ENCODE measurements around the gene DICER1.
"Not testable (repeated sequence)": the region's sequence is repeated elsewhere in the genome, so short reads cannot be mapped to it uniquely, and the experiment has no call there.

The DICER1 gene

DNA sequence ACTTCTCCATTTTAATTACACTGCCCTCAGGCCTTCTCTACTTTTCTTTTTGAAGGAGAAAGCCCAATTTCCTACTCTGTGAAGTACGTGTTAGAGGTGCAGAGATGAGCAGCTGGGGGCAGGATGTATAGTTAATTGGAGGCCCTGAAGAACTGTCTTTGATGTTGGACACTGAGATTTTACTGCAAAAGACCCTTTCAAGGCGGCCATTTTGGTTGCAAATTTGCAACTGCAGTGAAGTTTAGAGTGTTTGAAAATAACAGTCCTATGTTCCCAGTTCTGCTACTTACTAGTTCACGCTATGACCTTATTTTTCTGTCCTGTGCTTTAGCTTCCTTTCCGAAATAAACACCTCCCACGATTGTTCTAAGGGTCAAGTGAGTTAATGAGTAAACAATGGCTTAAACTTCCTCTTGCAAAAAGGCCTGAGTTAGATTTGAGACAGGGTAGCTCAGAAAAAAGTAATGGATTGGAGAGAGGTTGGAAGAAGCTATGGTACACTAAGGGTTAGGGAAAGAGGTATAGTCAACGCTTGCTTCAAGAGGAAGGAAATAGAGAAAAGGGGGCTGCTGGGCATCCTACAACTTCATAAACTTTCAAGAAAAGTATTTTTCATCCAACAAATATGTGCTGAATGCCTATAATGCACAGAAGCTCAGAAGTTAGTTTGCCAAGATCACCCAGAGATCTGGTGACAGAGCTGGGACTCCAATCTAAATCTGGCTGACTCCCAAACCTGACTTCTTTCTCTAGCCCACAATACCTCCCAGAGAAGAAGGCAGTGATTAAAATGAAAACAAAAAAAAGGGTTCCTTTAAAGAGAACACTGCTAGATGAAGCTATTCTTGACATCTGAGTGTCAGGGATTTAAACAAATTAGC, 26.4 kb upstream of the DICER1 start:
- no peak for DNase-seq

DNA sequence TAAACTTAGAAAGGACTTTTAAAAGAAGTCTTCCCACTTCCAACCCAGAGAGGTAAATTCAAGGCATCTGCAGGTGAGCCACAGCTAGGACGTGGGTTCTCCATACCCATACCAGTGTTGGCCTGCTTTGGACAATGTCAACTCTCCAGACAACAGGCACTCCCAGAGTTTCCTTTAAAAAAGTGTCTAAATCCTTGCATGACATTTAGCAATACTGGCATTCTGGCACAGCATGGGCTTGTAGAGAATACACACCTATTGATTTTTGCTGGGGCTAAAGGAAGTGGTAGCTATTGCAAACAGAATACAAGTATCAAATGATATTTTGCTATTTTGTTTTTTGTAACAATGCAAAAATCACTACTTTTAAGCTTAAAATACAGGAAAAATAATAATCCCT, 25.8 kb upstream of the DICER1 start:
- no peak for DNase-seq

DNA sequence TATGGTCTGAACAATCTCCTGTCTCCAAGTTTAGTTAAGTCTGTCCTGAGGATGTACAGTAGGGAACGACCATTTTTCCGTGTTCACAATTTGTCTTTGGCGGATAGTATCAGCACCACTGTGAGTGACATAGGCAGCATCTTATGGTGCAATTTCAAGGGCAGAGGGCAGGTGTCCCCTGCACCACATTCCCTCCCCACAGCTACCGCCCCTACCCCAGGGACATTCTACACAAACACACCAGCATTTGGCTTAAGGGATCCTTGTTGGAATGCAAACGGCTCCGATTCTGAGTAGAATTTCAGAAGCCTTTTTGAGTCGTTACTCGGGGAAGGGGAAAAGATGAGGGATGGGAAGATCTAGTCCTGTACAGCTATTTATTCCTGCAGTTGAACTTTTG, 25.1 kb upstream of the DICER1 start:
- DNase-seq, result no peak

DNA sequence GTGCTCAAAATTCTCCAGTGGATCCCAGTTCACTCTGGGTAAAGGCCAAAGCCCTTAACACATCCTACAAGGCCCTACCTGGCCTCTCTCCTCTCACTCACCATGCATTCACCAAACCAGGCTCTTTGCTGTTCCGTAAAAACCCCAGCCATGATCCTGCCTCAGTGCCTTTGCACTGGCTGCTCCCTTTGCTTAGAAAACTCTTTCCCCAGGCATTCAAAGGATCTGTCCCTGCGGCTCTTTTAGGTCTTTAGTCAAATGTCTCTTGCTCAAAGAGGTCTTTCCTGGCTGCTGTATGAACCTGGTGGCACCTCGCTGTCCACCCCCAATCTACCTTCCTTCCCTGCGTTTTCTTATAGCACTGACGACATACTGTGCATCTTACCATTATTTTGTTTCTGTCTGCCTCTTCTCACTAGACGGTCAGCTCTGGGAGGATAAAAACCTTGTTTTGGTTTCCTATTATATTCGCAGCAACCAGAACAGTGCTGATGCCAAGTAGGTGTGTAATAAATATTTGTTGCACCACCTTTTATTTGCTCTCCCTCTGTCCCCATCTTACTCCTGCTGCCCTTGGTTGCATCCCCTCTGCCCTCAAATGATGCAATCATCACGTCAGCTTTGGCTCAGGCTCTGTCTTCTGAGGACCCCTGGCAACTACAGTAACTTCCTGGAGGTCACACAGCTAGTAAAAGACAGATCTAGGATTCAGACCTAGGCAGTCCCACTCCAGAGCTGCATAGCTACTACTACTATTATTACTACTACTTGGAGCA, 23.8 kb upstream of the DICER1 start:
- no peak for DNase-seq

DNA sequence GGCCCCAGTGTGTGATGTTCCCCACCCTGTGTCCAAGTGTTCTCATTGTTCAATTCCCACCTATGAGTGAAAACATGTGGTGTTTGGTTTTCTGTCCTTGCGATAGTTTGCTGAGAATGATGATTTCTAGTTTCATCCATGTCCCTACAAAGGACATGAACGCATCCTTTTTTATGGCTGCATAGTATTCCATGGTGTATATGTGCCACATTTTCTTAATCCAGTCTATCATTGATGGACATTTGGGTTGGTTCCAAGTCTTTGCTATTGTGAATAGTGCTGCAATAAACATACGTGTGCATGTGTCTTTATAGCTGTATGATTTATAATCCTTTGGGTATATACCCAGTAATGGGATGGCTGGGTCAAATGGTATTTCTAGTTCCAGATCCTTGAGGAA, 18.3 kb upstream of the DICER1 start:
- DNase-seq, result not testable (repeated sequence)

DNA sequence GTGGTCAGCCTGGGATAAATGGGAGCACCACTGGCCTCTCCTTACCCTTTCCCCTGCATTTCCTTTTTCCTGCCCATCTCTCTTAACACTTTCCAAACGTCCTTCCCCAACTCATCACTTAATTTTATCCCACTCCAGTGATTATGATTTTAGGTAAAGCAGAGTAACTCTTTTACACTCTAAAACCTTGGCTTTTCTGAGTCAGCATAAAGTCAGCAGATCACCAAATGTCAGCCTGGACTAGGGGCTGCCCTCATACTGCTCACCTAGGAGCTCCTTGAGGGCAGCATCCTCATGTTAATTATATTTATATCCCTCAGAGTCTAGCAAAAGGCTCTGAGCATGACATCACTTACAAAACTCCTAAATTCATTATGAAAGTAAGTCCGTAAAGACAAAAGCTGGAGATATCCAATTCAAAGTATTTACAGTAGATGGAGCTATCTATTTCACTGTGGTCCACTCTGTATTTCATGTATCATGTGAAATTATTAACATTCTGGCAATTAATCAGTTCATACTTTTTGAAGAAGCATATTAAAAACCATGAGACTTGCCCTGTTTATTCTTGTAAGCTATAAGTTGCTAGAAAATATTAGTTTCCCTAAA, 17.0 kb upstream of the DICER1 start:
- no peak for DNase-seq

DNA sequence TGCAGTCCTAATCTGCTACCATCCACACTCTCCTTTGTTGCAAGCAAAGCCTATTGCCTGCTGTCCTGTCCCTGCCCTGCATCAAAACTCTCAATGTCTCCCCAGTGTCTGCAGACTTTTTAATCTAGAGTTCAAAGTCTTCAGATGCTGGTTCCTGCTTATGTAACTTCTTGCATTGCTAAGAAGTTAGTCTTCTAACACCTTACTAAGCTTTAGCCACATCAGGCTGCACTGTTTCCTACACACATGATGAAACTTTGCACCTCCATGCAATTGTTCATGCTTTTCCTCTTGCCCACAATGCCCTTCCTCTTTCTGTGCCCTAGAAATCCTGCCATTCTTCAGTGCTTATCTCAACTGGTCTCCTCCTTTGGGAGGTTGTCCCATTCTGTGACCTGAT, 16.2 kb upstream of the DICER1 start:
- DNase-seq, result no peak

DNA sequence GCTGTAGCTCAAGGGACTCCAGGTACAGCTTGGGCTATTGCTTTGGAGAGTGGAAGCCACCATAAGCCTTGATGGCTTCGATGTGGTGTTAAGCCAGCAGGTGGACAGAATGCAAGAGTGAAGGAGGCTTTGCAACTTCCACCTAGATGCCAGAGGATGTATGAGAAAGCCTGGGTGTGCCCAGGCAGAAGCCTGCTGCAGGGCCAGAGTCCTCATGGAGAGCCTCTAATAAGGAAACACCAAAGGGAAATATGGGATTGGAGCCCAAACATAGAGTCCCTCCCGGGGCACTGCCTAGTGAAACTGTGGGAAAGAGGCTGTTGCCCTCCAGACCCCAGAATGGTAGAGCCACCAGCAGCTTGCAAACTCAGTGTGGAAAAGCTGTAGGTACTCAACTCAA, 9.8 kb upstream of the DICER1 start:
- DNase-seq, result no peak

DNA sequence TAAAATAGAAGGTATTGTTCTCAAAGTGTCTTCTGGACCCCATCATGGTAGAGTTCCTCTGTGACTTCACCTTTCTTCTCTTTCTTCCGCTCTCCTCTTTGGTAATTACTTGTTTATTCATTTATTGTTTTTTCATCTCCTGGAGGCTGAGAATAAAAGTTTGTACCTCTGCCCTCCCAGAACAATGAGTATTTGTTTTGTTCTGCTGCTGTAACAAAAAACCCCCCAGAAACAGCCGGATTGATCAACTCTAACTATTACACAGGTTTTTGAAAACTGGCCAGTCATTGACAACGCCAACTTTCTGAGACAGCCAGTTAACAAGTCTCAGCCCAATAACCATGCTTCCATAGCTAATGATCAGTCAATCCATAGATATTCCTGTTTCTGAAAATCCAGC, 8.2 kb upstream of the DICER1 start:
- DNase-seq, result no peak

DNA sequence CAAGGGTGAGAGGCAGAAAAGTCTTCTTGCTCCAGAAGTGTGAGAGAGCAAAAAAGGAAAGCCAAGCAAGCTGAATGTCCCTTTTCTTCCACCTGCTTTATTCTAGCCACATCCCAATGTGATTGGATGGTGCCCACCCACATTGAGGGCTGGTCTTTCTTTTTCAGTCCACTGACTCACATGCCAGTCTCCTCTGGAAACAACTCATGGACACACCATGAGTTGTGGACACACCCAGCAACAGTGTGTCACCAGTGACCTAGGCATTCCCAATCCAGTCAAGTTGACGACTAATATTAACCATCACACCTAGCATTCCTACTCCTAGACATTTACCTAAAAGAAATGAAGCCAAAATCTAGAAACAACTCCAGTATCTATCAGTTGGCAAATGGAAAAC, 7.2 kb upstream of the DICER1 start:
- DNase-seq, result no peak

DNA sequence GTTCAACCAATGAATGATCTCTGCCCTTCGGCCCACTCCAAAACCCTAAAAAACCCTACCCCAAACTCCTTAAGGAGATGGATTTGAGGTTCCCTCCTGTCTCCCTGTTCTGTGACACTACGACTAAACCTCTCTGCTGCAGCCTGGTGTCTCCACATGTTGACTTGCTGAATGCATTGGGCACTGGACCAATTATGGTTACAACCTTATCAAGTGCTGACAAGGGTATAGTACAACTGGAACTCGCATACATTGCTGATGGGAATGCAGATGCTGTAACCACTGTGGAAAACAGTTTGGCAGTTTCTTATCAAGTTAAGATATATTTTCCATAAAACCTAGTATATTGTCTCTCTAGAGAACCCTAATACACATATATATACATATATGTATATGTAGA, 6.3 kb upstream of the DICER1 start:
- no peak for DNase-seq

DNA sequence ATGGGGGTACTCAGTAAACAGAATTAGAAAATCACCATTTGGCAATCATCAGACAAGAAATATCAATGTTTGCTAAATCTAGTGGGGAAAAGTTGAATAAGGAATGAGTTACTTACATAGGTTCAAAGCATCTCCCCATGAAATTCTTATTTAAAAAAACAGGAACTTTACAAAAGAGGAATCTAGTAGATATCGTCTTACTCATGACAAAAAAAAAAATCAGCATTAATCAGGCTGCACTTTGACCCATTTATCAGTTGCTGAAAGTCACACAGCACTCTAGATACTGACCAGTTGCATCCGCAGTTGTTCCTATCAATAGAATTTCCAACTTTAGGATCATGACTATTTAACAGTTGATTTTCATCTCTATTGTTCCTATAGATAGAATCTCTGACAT, 5.8 kb upstream of the DICER1 start:
- DNase-seq, result no peak

DNA sequence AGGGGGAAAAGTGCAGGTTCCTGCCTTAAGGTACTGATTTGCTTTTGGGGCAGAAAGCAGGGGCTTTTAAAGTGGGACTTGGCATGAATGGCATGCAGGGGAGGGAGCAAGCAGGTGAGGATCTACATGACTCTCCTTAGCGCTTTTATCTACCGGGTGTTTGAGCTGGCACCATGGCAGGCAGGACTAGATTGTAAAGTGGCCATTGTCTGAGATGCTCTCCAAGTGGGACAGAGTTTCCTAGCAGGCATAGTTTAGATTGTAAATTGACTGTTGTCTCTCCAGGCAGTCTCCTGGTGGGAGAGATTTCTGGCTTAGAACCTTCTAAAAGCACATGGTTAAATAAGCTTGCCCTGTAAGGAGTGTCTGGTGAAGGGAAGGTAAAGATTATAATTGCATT, 5.3 kb upstream of the DICER1 start:
- no peak for DNase-seq

DNA sequence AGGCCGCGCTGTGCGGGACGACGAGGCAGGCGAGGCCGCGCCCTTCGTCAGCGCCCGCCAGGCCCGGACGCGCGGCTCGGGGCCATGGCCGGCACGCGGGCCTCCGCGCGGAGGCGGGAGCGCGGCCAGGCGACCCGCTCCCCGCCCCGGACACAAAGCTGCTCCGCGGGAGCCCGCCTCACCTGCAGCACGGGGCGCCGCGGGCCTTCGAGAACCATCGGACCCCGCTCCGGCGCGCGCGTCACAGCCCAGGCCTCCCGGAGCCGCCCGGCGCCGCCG, 342 bp downstream of the DICER1 start:
- DNase-seq, result no peak

DNA sequence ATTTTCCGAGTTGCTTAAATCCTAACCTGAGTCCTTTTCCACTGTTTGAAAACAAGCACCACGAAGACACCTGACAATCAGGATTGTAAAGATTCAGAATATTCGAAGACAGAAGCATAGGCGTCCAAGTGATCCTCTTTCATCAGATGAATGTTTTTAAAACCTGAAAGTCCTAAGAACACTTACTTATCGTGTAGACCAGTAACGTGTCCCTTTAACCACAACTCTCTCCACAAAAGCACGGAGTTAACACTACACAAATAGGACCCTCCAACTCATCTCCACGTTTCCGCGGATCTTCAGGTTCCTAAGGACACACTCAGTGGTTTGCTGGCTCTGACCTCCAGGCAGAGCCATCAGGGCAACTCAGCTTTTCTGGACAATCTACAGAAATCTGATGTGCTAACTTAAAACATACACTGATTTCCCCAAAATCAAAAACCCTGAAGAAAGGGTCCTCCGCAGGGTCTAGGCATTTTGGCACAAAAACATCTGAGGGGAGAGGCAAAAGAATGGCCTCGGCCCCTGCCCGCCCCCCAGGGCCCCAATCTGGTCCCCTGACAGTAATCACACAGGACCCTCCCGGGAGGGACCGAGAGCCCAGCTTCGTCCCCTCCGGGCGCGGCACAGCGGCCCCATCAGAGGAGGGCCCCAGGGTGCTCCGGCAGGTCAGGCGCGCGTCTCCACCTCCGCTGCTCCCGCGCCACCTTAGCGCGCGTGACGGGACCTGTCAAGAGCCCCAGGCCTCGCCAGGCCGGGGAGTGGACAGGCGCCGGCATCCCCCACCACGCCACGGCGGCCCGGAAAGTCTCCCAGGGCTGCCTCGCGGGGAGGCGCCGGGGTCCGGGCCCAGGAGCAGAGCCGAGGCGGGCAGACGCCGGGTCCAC, 925 bp downstream of the DICER1 start:
- DNase-seq, result peak; percentile 34

DNA sequence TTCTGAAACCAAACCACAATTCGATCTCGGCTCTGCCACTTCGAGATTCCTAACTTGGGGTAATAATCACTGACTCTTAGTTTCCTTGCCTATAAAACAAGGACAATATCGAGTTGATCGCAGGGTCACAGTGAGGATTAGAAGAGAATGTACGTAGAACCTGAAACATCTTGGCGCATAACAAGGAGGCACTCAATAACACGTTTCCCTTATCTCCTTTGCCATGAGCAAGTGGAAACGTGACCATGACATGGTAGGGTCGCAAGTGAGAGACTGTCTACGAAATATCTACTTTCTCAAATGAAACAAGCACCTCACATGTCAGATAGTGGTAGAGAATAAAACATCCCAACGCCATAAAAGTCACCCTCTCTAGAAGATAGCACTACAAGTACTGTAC, 2.3 kb downstream of the DICER1 start:
- no peak for DNase-seq

DNA sequence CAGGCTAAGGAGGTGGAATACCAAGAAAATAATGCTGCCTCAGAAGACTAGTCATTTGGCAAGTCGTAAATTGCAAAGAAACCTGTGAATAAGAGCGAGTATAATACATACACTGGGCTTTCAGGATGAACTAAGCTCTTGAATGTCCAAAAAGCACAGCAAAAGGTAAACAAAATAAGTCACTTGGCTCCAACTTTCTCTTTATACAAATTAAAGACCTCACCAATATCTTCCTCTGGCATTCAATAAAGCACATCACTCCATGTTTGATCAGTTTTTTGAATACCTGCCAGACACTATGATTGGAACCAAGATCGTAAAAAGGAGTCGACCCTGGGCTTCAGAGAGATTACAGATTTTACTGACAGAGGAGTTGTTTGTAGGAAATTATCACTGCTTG, 3.5 kb downstream of the DICER1 start:
- no peak for DNase-seq

DNA sequence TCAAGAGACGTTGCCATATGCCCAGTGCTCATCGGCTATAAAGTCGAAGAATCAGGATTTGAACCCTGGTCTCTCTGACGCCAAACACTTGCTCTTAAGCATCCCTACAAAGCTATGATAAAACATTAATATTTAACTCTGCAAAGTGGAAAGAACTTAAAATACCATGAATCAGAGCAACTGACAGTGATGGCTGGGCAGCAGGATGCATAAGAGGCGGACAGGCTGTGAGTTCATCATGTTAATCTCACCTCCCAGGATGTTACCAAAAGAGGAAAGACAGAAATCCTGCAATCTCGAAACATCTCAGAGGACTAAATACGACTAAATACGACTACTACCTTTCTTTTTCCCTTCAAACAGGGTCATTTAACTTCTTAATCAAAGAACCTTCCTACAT, 5.8 kb downstream of the DICER1 start:
- DNase-seq, result no peak

DNA sequence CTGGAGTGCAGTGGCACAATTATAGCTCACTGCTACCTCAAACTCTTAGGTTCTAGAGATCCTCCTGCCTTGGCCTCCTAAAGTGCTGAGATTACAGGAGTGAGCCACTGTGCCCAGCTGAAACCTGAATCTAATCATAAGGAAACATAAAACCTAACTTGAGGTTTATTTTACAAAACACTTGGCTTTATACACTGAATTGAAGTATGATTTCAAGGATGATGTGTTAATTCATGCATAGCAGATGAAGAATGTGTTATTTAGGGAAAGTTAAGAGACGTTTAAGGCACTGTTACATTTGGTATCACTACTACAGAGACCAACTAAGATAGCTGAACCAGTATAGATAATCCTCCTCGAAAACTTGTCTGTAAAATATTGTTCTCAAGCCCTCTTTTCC, 6.4 kb downstream of the DICER1 start:
- no peak for DNase-seq

DNA sequence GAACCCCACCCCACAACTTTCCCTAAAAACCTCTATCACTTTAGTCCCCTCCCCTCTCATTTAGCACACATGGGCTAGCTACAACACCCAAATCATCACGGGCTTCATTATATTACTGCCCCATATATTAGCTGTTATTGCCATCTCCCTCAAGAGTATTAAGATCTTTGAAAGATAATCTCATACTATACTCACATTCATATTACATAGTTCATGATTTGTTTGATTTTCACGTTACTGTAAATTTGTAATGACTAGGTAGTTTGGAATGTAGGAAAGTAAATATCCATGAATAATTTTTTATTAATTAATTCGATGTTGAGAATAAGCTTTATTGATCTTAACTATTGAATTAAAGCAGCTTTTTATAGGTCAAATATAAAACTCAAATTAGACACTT, 7.9 kb downstream of the DICER1 start:
- DNase-seq, result no peak

DNA sequence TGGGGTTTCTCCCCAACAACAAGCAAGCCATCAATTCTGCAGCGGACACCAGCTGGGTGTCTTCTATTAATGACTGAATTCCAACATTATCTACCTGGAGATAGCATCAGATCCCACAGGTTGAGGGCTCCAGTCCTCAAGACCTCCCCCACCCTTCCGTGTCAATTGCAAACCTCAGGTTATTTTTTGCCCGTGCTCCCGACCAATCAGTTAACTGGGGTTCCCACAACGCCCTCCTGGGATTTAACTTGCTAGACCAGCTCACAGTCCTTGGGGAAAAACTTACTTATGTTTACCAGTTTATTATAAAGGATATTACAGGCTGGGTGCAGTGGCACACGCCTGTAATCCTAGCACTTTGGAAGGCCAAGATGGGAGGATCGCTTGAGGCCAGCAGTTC, 9.7 kb downstream of the DICER1 start:
- no peak for DNase-seq

DNA sequence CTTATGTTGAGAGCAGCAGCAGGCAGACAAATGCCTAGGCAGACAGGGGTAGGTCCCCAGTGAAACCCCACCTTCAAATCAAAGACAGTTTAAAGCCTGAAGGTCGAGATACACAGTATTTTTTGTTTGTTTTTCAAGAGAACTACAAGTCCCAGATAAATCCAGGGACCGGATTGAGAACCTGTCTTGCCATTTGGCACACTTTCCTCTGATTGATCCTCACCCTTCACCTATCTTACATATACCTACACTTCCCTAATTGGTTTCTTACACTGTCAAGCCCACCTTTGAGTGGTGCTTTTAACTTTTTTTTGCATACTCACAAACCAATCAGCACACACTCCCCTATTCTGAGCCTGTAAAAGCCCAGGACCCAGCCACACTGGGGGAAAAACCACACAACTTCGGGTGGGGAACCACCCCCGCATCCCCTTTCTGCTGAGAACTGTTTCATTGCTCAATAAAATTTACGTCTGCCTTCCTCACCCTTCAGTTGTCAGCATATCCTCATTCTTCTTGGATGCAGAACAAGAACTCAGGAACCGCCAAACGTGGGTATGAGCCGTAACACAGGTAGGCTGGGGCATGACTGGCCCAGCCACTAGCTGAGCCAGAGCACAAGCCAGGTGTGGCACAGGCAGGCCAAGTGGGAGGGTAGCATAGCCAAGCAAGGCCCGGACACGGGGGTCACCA, 11.1 kb downstream of the DICER1 start:
- no peak for DNase-seq

DNA sequence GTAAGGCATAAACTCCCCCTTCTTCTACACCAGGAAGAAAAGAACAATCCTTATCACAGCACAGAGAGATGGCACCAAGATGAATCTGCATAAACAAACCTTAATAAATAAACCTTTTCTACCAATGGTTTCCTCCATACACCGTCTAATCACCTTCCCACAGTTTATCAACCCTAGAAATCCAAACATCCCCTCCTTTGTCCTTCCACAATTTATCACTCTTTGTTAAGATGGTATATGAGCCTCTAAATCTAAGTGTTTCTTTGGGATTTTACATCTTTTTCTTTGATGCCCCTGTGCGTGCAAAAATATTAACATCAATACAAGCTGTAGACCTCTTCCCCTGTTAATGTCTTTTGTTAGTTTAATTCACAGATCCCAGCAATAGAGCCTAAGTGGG, 12.5 kb downstream of the DICER1 start:
- no peak for DNase-seq

Measured in NCI-H2171 treated with DMSO at 0.1 percent for 48 hours (cell line).